Heart right ventricle (tissue), 16 donors: ENCODE data around the gene OXCT1. TPM values are rescaled to one million over a fixed set of nuclear protein-coding genes. Genes with fewer than 3 reads are reported as not detected.

Experiments used
- ATAC-seq, 8 donors: fragments of 200-7000 bp; cut with Tn5 transposase; one replicate each; pipeline ENCODE4 v1.9.1; 2020; ENCODE audit warnings: mild to moderate bottlenecking in 8 of 8, moderate library complexity in 8 of 8, moderate number of reproducible peaks in 1 of 8
- DNase-seq, 2 donors: peaks; one replicate each; pipeline ENCODE4 v3.0.0-alpha.2; 2020
- H3K27ac ChIP-seq, 10 donors: fragments of 200-600 bp; sonication (generic) in 2 of 10; one replicate each; pipeline versions ENCODE4 v1.5.0 to v1.8.0; 2020 to 2022; ENCODE audit warnings: mild to moderate bottlenecking in 3 of 10
- H3K27me3 ChIP-seq, 7 donors: fragments of 200-600 bp; one replicate each; pipeline ENCODE4 v1.8.0; 2021 to 2022; ENCODE audit warnings: mild to moderate bottlenecking in 2 of 7
- H3K36me3 ChIP-seq, 9 donors: fragments of 200-600 bp; sonication (generic) in 1 of 9; one replicate each; pipeline versions ENCODE4 v1.5.0 to v1.8.0; 2020 to 2022; ENCODE audit warnings: mild to moderate bottlenecking in 2 of 9
- H3K4me1 ChIP-seq, 9 donors: fragments of 200-600 bp; sonication (generic) in 1 of 9; one replicate each; pipeline versions ENCODE4 v1.5.0 to v1.8.0; 2020 to 2022; ENCODE audit warnings: mild to moderate bottlenecking in 4 of 9
- H3K4me3 ChIP-seq, 10 donors: fragments of 200-600 bp; sonication (generic) in 2 of 10; one replicate each; pipeline versions ENCODE4 v1.5.0 to v1.8.0; 2020 to 2022; ENCODE audit warnings: mild to moderate bottlenecking in 7 of 10, moderate library complexity in 2 of 10
- H3K9me3 ChIP-seq, 11 donors: fragments of 200-600 bp in 10 of 11; sonication (generic) in 2 of 11; one replicate each; pipeline versions ENCODE4 v1.5.0 to v1.8.0; 2013 to 2022; ENCODE audit warnings: mild to moderate bottlenecking in 2 of 11, control low read depth in 1 of 11, moderate library complexity in 1 of 11
- CTCF ChIP-seq, 9 donors: fragments of 200-600 bp; sonication (generic) in 2 of 9; IDR thresholded peaks; one replicate each; pipeline versions ENCODE4 v1.5.0 to v1.8.0; 2021 to 2022; ENCODE audit warnings: antibody characterized with exemption in 9 of 9, mild to moderate bottlenecking in 5 of 9, moderate library complexity in 1 of 9
- WGBS, 2 donors: extraction: QIAGEN DNeasy Blood & Tissue Kit; methylation state at CpG; one replicate each; pipeline ENCODE4 v1.1.7; 2013; ENCODE audit warnings: inconsistent platforms in 1 of 2; 5-methylcytosine and 5-hydroxymethylcytosine counted together
- intact Hi-C, 10 donors: fragments of 100-400 bp; cut with DNase I; formaldehyde crosslinking; loops; one replicate each; pipeline versions ENCODE4 v1.11.1 to v1.14.2; 2022
- polyA plus RNA-seq, 2 donors: library from polyadenylated mRNA; stranded (reverse); fragments of 200-250 nt; gene quantifications; one replicate each; pipeline ENCODE4 v1.2.3, GENCODE V29; 2013
- total RNA-seq, 10 donors: library from RNA; stranded (reverse); fragmentation: NEBNext Ultra II Directional in 3 of 10; extraction: Animal tissue kit (Norgen Biotek cat#: 25700) in 3 of 10; gene quantifications; one replicate each; pipeline versions ENCODE4 v1.2.1 to v1.2.4, GENCODE V29; 2021 to 2023
- donor health status: Arrhythmogenic right ventricular cardiomyopathy.
- donor health status: ischemic (EF 13 %, LVEDD 7.1; RV severe dilation, severe dysfunction).
- donor health status: healthy with polysubstance abuse.
- donor health status: DM: no; HTN: yes; CAD: no.
- donor health status: DM: no; HTN: no; CAD: no.
- donor health status: ischemic (EF 25% LVEDD 6.9; RV normal size, moderate dysfunction).
- donor health status: ischemic (EF 25% LVEDD 5.7; RV mildly dilated, moderate dysfunction).
- donor health status: healthy.
- donor health status: DM: yes; HTN: yes; CAD: no.
- donor health status: Ischemic cardiomyopathy.
- donor health status: ischemic (EF 35%, LVEDD 5.7; RV mildly dilated, moderate dysfunction).
- donor health status: nonischemic (EF 11% LVEDD 7.7; RV severe dilation, severe dysfunction).
- donor health status: DM: yes; HTN: yes; CAD: no.
- donor health status: PGD.
- donor health status: ischemic (EF 29% LVEDD 5.4; RV normal size, mild dysfunction).
- donor health status: nonischemic (EF 23%, LVEDD 6.1; RV moderate dilation, normal function).

The OXCT1 gene
- total and polyA plus RNA-seq, 12 donors = 22.2 to 340 (median 234) TPM

- WGBS, 2 donors = 85 to 88% methylated on average over 4 of the region's 4 CpGs
- no peaks in the 10 kb centered on the region for H3K27me3 ChIP-seq
- H3K27ac ChIP-seq = no peak overlapping the region
- no peak for TF ChIP-seq CTCF (IDR thresholded peaks at IDR 0.05)
- peaks cover 0 to 10% (median 0%) of the 10 kb centered on the region in 9 donors for H3K4me1 ChIP-seq
- H3K36me3 ChIP-seq = no peaks in the 10 kb centered on the region
- H3K9me3 ChIP-seq = no peaks in the 10 kb centered on the region
- no peak overlapping the region for H3K4me3 ChIP-seq
- intact Hi-C loops = no loop called here
- DNase-seq (no peak), ATAC-seq (no peak)
These were observed 97.3 kb downstream of the OXCT1 start for GRCh38 chr5:41772785-41773442.

DNA sequence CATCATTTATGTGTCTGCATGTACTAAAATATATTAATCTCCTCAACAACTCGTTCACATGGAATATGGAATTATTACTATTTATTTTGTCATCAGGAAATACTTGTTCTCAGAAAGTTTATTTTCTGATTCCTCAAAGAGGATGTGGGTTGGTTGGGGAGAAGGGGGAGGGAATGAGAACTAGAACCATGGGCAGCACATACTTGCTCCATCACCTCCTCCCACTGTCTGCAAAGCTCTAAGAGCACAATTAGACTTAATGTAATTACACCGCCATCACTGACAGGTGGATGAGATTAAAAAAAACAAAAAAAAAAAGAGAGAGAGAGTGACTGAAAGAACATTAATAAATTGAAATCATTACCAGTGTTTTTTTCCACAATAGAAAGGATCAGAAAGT, 98.2 kb downstream of the OXCT1 start:
- 82 to 91% methylated on average over 2 of the region's 2 CpGs for WGBS, 2 donors
- intact Hi-C loops = no loop called here

DNA sequence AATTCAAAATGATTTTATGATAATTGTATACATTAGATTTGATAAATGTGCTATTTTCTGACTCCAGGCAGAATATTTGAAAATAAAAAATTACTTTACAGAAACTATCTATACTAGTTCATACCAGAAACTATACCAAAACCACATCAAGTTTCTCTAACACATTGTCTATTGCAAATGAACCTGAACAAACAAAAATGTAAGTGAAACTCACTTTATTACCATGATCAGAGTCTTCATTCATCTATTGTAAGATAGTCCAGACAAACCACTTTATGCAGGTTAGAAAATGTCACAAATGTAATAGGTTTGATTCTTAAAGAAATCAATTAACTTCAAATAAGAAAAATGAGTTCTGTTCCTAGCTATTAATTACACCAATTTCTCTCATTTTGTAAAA, 99.4 kb downstream of the OXCT1 start:
- TF ChIP-seq CTCF (IDR thresholded peaks at IDR 0.05) = no peak
- peaks cover 0 to under 1% (median 0%) of the 10 kb centered on the region in 9 donors for H3K4me1 ChIP-seq
- no peaks in the 10 kb centered on the region for H3K27me3 ChIP-seq
- no peak overlapping the region for H3K27ac ChIP-seq
- no peaks in the 10 kb centered on the region for H3K9me3 ChIP-seq
- H3K4me3 ChIP-seq = no peak overlapping the region
- H3K36me3 ChIP-seq = peaks cover 0 to 7% (median 0%) of the 10 kb centered on the region in 9 donors
- DNase-seq = no peak
- intact Hi-C loops = no loop called here
- no peak for ATAC-seq

More for the DNA sequence above, 98.2 kb downstream of the OXCT1 start:
- Histone ChIP-seq H3K4me3 (no peak overlapping the region), H3K4me1 (peaks cover 0 to 5% (median 0%) of the 10 kb centered on the region in 9 donors), H3K27me3 (no peaks in the 10 kb centered on the region), H3K9me3 (no peaks in the 10 kb centered on the region), H3K36me3 (no peaks in the 10 kb centered on the region), H3K27ac (no peak overlapping the region)
- no peak for TF ChIP-seq CTCF (IDR thresholded peaks at IDR 0.05)
- ATAC-seq (no peak), DNase-seq (no peak)

- no peak overlapping the region for H3K4me3 ChIP-seq
- no peak overlapping the region for H3K27ac ChIP-seq
- no peak for DNase-seq
- 98 to 99% methylated on average over 5 of the region's 5 CpGs for WGBS, 2 donors
- H3K27me3 ChIP-seq = no peaks in the 10 kb centered on the region
- no peak for ATAC-seq
- TF ChIP-seq CTCF (IDR thresholded peaks at IDR 0.05) = no peak
- peaks cover 0 to 15% (median 5%) of the 10 kb centered on the region in 9 donors for H3K4me1 ChIP-seq
- intact Hi-C loops = no loop called here
- peaks cover 0 to 7% (median 0%) of the 10 kb centered on the region in 9 donors for H3K36me3 ChIP-seq
- H3K9me3 ChIP-seq = no peaks in the 10 kb centered on the region
These were observed 101.5 kb downstream of the OXCT1 start for GRCh38 chr5:41768692-41769091.
